ENCODE results near the gene TBL3. TPM values are rescaled to one million over a fixed set of nuclear protein-coding genes. Genes with fewer than 3 reads are reported as not detected.

Gene TBL3
- total RNA-seq, 1 experiment from 2014 or later = 42.4 TPM

DNA sequence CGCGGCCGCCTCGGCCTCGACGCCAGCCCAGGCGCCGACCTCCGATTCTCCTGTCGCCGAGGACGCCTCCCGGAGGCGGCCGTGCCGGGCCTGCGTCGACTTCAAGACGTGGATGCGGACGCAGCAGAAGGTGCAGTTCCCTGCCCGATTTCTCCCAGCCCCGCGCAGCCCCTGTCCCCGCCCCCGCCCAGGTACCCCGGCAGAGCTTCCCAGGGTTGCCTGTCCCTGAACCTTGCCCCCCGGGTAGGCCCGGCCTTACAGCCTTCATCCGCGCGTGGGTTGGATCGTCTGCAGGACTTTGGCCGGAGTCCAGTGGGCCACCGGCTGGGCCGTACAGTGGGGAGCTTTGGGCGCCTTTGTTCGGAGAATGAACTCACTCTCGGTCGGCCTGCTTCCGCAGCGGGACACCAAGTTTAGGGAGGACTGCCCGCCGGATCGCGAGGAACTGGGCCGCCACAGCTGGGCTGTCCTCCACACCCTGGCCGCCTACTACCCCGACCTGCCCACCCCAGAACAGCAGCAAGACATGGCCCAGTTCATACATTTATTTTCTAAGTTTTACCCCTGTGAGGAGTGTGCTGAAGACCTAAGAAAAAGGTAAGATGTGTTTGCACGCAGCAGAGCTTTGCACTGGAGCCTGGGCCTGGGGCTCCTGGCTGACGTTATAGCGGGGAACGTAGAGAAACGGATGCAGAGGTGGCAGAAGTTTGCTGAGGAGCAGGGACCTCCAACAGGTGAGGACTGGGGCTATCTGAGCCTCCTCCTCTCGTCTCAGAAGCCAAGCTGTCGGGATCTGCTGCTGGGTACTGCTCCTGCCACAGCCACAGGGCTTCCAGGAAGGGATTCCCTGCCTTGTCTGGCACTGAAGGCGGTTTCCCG is 12.7 kb downstream of the TBL3 start:
- Histone ChIP-seq H3K4me3 (ENCODE audit: low read depth in 2 of 2, low read length in 2 of 2) (peak overlapping the region; percentile 73 to 76), H3K27me3 (ENCODE audit: control insufficient read depth, insufficient read depth, low read length) (no peaks in the 10 kb centered on the region), H3K36me3 (ENCODE audit: control insufficient read depth, insufficient read depth, low read length) (peaks cover 9% of the 10 kb centered on the region; the same call in 1 of the 2 replicates), H3K4me1 (ENCODE audit: control insufficient read depth, insufficient read depth, low read length) (peaks cover 53% of the 10 kb centered on the region), H3K9me3 (ENCODE audit: control insufficient read depth, insufficient read depth, low read depth, low read length) (no peaks in the 10 kb centered on the region), H3K27ac (ENCODE audit: low read length) (peak overlapping the region; percentile 92)
- ATAC-seq (peak; percentile 7), DNase-seq (ENCODE audit: low read depth, low spot score) (no peak)
- TF ChIP-seq SIN3A (IDR thresholded peaks at IDR 0.05; ENCODE audit: borderline replicate concordance, insufficient read depth, low read depth, low read length) = no peak
- ChIA-PET POLR2A (interaction anchor here (0.7 kb wide), 1 partner anchor 20 kb away, joined by 13 read pairs; the partner anchor contains the start of gene RPS2), CTCF (no interaction called here)
- in situ Hi-C loops (cut with HindIII; ENCODE audit: low pct_unique_long_range_greater_than_20kb, low sequenced_read_pairs) (no loop called here), intact Hi-C loops (cut with micrococcal nuclease; ENCODE audit: unreplicated experiment) (no loop called here)
- BruUV-seq (replicated peaks) = TSS peak; percentile 59

DNA sequence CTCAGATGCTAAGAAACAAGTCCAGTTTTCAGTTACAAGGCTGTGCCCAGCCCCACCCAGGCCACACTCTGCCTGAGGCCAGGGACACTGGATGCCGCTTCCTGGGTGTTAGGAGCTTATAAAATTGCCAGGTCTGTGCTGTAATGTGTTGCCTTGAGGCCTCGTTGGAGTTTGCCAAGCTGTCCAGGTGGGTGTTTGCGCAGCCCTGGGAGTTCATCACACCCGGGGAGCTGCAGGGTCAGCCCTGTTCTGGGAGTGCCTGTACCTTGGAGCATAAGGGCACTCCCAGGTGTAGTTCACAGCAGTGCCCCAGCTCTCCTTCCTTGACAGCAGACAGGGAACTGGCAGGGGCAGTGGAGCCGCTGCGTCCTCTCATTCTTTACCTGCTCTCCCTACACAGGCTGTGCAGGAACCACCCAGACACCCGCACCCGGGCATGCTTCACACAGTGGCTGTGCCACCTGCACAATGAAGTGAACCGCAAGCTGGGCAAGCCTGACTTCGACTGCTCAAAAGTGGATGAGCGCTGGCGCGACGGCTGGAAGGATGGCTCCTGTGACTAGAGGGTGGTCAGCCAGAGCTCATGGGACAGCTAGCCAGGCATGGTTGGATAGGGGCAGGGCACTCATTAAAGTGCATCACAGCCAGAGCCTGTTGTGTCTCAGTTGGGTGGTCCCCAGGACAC is 13.8 kb downstream of the TBL3 start:
- ATAC-seq = no peak
- no peak for DNase-seq (ENCODE audit: low read depth, low spot score)
- no TSS peak for BruUV-seq (replicated peaks)
- no peaks in the 10 kb centered on the region for H3K27me3 ChIP-seq (ENCODE audit: control insufficient read depth, insufficient read depth, low read length)
- intact Hi-C loops (cut with micrococcal nuclease; ENCODE audit: unreplicated experiment) = no loop called here
- peak overlapping the region; percentile 73 to 76 for H3K4me3 ChIP-seq (ENCODE audit: low read depth in 2 of 2, low read length in 2 of 2)
- H3K27ac ChIP-seq (ENCODE audit: low read length) = peak overlapping the region; percentile 92
- H3K4me1 ChIP-seq (ENCODE audit: control insufficient read depth, insufficient read depth, low read length) = peaks cover 48% of the 10 kb centered on the region
- peaks cover 9% of the 10 kb centered on the region; the same call in 1 of the 2 replicates for H3K36me3 ChIP-seq (ENCODE audit: control insufficient read depth, insufficient read depth, low read length)
- TF ChIP-seq TCF7L2 (IDR thresholded peaks at IDR 0.05; ENCODE audit: low read depth, low read length) (no peak), POLR2AphosphoS5 (IDR thresholded peaks at IDR 0.05; ENCODE audit: low read depth, low read length) (no peak), SIN3A (IDR thresholded peaks at IDR 0.05; ENCODE audit: borderline replicate concordance, insufficient read depth, low read depth, low read length) (no peak)
- TF ChIP-seq, protein P1, sequence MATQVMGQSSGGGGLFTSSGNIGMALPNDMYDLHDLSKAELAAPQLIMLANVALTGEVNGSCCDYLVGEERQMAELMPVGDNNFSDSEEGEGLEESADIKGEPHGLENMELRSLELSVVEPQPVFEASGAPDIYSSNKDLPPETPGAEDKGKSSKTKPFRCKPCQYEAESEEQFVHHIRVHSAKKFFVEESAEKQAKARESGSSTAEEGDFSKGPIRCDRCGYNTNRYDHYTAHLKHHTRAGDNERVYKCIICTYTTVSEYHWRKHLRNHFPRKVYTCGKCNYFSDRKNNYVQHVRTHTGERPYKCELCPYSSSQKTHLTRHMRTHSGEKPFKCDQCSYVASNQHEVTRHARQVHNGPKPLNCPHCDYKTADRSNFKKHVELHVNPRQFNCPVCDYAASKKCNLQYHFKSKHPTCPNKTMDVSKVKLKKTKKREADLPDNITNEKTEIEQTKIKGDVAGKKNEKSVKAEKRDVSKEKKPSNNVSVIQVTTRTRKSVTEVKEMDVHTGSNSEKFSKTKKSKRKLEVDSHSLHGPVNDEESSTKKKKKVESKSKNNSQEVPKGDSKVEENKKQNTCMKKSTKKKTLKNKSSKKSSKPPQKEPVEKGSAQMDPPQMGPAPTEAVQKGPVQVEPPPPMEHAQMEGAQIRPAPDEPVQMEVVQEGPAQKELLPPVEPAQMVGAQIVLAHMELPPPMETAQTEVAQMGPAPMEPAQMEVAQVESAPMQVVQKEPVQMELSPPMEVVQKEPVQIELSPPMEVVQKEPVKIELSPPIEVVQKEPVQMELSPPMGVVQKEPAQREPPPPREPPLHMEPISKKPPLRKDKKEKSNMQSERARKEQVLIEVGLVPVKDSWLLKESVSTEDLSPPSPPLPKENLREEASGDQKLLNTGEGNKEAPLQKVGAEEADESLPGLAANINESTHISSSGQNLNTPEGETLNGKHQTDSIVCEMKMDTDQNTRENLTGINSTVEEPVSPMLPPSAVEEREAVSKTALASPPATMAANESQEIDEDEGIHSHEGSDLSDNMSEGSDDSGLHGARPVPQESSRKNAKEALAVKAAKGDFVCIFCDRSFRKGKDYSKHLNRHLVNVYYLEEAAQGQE (IDR thresholded peaks at IDR 0.05; ENCODE audit: insufficient read depth in 1 of 2, low read depth in 2 of 2, low read length in 1 of 2) = no peak
- TF ChIP-seq, protein P2, sequence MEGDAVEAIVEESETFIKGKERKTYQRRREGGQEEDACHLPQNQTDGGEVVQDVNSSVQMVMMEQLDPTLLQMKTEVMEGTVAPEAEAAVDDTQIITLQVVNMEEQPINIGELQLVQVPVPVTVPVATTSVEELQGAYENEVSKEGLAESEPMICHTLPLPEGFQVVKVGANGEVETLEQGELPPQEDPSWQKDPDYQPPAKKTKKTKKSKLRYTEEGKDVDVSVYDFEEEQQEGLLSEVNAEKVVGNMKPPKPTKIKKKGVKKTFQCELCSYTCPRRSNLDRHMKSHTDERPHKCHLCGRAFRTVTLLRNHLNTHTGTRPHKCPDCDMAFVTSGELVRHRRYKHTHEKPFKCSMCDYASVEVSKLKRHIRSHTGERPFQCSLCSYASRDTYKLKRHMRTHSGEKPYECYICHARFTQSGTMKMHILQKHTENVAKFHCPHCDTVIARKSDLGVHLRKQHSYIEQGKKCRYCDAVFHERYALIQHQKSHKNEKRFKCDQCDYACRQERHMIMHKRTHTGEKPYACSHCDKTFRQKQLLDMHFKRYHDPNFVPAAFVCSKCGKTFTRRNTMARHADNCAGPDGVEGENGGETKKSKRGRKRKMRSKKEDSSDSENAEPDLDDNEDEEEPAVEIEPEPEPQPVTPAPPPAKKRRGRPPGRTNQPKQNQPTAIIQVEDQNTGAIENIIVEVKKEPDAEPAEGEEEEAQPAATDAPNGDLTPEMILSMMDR (IDR thresholded peaks at IDR 0.05) = no peak
- POLR2A ChIA-PET = interaction anchor here (0.6 kb wide), 1 partner anchor 166 kb away, joined by 3 read pairs; no protein-coding TSS in a partner anchor
- in situ Hi-C loops (cut with HindIII; ENCODE audit: low pct_unique_long_range_greater_than_20kb, low sequenced_read_pairs) = no loop called here
- CTCF ChIA-PET = no interaction called here
- no peaks in the 10 kb centered on the region for H3K9me3 ChIP-seq (ENCODE audit: control insufficient read depth, insufficient read depth, low read depth, low read length)
